ENCODE results near the gene DLG2.

DNA sequence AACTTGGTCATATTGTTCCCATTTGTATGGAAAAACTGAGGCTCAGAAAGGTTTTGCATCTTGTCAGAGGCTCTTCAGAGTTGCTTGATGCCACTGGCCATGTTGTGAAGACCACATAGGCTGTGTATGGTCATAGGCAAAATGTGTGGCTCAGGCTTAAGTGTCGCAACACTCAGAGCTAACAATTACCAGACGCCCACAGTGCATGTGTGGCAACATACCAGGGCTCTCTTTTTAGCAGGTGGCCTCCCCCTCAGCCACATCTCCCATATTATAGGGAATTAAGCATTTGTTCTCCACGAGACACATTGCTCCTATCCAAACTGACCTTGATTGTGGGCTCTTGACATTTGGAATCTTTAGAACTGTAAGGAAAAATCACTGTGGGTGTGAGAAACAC, 802.5 kb downstream of the DLG2 start:
- TF ChIP-seq RAD21 (IDR thresholded peaks at IDR 0.05; ENCODE audit: low read depth): no peak
- TF ChIP-seq FOXM1 (IDR thresholded peaks at IDR 0.05; ENCODE audit: borderline replicate concordance, low read depth): no peak
- TF ChIP-seq, protein P1, sequence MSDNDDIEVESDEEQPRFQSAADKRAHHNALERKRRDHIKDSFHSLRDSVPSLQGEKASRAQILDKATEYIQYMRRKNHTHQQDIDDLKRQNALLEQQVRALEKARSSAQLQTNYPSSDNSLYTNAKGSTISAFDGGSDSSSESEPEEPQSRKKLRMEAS (IDR thresholded peaks at IDR 0.05): no peak
- TF ChIP-seq YY1 (IDR thresholded peaks at IDR 0.05; ENCODE audit: low read depth): no peak
- TF ChIP-seq CREB1 (IDR thresholded peaks at IDR 0.05; ENCODE audit: low read depth): no peak
- TF ChIP-seq TAF1 (IDR thresholded peaks at IDR 0.05; ENCODE audit: low read depth): no peak
- no peak for TF ChIP-seq EP300 (IDR thresholded peaks at IDR 0.05; ENCODE audit: borderline replicate concordance)
- TF ChIP-seq, protein P2, sequence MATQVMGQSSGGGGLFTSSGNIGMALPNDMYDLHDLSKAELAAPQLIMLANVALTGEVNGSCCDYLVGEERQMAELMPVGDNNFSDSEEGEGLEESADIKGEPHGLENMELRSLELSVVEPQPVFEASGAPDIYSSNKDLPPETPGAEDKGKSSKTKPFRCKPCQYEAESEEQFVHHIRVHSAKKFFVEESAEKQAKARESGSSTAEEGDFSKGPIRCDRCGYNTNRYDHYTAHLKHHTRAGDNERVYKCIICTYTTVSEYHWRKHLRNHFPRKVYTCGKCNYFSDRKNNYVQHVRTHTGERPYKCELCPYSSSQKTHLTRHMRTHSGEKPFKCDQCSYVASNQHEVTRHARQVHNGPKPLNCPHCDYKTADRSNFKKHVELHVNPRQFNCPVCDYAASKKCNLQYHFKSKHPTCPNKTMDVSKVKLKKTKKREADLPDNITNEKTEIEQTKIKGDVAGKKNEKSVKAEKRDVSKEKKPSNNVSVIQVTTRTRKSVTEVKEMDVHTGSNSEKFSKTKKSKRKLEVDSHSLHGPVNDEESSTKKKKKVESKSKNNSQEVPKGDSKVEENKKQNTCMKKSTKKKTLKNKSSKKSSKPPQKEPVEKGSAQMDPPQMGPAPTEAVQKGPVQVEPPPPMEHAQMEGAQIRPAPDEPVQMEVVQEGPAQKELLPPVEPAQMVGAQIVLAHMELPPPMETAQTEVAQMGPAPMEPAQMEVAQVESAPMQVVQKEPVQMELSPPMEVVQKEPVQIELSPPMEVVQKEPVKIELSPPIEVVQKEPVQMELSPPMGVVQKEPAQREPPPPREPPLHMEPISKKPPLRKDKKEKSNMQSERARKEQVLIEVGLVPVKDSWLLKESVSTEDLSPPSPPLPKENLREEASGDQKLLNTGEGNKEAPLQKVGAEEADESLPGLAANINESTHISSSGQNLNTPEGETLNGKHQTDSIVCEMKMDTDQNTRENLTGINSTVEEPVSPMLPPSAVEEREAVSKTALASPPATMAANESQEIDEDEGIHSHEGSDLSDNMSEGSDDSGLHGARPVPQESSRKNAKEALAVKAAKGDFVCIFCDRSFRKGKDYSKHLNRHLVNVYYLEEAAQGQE (IDR thresholded peaks at IDR 0.05; ENCODE audit: low read depth): no peak
- TF ChIP-seq EGR1 (IDR thresholded peaks at IDR 0.05): no peak
- no peak for TF ChIP-seq TEAD4 (IDR thresholded peaks at IDR 0.05)
- TF ChIP-seq TCF12 (IDR thresholded peaks at IDR 0.05; ENCODE audit: low read depth): no peak
- TF ChIP-seq NFIC (IDR thresholded peaks at IDR 0.05): no peak
